Left kidney (tissue), 8 donors: Measurements from ENCODE around the gene S1PR4. TPM values are rescaled to one million over a fixed set of nuclear protein-coding genes. Genes with fewer than 3 reads are reported as not detected.

Source experiments
- DNase-seq: peaks from one replicate; pipeline ENCODE4 v3.0.0-alpha.2; 2013
- long read RNA-seq, 8 donors: transcript quantifications; one replicate each; lab custom pipeline, GENCODE V29; 2026
- polyA plus RNA-seq: library from polyadenylated mRNA; unstranded; fragments of 120-200 nt; gene quantifications from one replicate; pipeline ENCODE4 v1.2.1, GENCODE V29; 2013; ENCODE audit not compliant: insufficient read length

S1PR4 gene, protein sequence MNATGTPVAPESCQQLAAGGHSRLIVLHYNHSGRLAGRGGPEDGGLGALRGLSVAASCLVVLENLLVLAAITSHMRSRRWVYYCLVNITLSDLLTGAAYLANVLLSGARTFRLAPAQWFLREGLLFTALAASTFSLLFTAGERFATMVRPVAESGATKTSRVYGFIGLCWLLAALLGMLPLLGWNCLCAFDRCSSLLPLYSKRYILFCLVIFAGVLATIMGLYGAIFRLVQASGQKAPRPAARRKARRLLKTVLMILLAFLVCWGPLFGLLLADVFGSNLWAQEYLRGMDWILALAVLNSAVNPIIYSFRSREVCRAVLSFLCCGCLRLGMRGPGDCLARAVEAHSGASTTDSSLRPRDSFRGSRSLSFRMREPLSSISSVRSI
- 0.12 TPM for polyA plus RNA-seq
- long read RNA-seq, donor 1: 0 reads
- long read RNA-seq, donor 2: 0 reads
- long read RNA-seq, donor 3: 0 reads
- long read RNA-seq, donor 4, partial matches to known transcripts: 0 of 1 reads
- long read RNA-seq, donor 4, other reads (novel, unspliced or antisense): 0 of 1 reads
- long read RNA-seq, donor 5: 0 reads
- long read RNA-seq, donor 6, partial matches to known transcripts: 0 of 1 reads
- long read RNA-seq, donor 6, other reads (novel, unspliced or antisense): 0 of 1 reads
- long read RNA-seq, donor 7: 0 reads
- long read RNA-seq, donor 8: 0 reads

DNA sequence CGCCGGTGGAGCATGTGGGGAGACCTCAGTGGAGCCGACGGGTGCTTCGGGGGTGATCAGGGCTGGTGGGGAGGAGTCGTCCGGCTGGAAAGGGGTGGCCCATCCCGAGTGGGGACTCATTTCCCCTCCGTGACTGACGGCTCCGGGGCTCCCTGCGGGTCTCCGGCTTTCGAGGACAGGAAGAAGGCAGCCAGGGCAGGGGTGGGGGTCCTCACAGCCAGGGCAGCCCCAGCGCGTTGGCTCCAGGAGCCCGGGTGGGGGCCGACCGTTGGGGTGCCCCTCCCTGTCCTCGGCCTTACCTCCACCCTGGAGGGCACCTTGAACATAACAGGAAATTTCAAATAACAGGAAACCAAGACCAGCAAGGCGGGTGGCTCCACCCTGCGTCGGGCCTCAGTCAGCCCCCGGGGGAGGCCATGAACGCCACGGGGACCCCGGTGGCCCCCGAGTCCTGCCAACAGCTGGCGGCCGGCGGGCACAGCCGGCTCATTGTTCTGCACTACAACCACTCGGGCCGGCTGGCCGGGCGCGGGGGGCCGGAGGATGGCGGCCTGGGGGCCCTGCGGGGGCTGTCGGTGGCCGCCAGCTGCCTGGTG is at the start of gene S1PR4:
Gene S1PR4 (plus strand): TSS at position 393 of the 596 bp plus-strand sequence. CDS start 24 bp downstream, at position 417.
- no peak for DNase-seq

- no peak for DNase-seq
These were observed 49.5 kb upstream of the S1PR4 start for GRCh38 chr19:3129112-3129511.

GRCh38 chr19:3131168-3131567 is 47.4 kb upstream of the S1PR4 start:
- DNase-seq: no peak

DNA sequence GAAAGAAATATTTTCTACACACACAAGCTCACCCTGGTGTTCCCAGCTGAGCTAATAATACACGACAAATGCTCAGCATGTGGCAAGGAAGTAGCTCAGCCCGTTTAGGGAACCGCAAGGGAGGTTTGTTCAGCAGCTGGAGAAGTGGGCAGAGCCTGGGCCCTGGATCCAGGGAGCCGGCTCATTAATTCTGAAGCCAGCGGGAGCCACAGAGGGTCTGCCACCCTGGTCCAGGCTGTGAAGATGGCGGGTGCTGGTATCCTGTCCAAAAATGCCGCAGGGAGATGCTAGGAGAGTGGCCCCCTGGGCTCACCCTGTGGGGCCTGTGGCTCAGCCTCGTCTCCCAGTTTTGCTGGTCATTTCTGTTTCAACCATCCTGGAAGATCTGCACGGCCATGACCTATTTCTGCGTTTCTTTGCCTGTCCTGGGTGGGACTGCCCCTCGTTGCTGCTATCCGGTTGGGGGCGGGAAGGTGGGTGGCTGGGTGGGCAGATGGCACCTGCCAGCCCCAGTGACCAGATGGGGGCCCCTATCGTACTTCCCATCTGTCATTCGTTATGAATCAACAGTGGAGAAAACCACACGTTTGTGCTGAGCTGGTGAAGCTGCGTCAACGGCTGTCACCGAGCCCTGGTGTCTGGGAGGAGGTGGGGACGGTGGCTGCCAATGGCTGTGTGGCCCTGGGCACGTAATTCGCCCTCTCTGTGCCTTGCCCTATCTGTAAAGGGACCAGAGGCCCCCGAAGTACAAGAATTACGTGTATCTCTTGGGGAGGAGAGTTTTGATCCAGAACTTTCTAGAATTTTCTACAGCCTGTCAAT is 45.4 kb upstream of the S1PR4 start:
- peak; percentile 34 for DNase-seq

- DNase-seq: no peak
These were observed 44.8 kb upstream of the S1PR4 start for GRCh38 chr19:3133793-3134116.

DNA sequence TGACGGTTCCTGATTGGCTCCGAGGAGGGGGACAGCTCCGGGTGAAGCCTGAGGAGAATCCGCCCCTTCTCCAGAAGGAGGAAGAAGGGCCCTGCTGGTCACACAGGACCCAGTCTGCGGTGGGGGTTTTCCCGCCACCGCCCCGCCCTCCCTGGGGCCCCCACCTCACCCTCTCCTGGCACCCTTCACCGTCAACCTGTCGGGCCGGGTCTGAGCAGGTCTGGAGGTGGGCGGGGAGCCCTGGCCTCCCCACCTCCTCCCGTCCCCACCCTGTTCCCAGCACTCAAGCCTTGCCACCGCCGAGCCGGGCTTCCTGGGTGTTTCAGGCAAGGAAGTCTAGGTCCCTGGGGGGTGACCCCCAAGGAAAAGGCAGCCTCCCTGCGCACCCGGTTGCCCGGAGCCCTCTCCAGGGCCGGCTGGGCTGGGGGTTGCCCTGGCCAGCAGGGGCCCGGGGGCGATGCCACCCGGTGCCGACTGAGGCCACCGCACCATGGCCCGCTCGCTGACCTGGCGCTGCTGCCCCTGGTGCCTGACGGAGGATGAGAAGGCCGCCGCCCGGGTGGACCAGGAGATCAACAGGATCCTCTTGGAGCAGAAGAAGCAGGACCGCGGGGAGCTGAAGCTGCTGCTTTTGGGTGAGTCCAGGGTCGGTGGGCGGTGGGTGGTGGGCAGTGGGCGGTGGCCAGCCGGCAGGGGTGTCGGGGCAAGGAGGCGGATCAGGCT is 42.4 kb upstream of the S1PR4 start, which contains the start of gene GNA15:
Gene GNA15 (plus strand): TSS at position 73 of the 723 bp plus-strand sequence. CDS start 418 bp downstream, at position 491.
- DNase-seq: no peak

DNA sequence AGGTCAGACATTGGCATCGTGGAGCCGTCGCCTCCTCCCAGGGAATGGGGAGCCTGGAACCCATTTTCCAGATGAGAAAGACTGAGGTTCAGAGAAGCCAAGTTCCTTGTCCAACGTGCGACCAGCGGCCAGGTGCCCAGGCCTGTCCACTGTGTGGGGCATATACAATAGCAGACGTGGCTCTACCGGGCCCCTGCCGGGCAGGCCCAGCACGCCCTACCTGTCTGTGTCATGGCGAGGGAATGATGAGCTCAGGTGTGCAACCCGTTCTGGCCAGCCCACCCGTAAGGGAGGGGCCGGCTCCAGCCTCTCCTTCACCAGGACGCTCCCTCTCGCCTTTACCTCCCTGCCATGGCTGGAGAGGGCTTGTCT is 41.9 kb upstream of the S1PR4 start:
- DNase-seq: no peak

GRCh38 chr19:3137119-3137518 is 41.5 kb upstream of the S1PR4 start:
- peak; percentile 39 for DNase-seq

DNA sequence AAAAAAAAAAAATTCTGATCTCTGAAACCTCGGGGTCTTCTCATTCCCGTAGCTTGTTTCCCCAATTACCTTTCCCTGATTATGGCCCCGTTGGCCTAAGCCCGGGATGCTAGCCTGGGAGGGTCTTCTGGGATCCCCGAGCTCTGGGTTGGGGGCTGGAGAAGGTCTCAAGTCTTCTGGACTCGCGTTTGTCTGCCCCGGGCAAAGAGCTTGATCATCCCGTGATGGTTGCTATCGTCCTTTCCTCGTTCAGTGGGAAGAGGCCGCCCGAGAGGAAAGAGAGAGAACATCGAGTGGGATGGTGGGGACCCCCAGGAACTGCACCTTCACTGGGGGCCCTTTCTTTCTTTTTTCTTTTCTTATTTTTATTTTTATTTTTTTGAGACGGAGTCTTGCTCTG is 40.3 kb upstream of the S1PR4 start:
- DNase-seq: no peak

- no peak for DNase-seq
These were observed 37.9 kb upstream of the S1PR4 start for GRCh38 chr19:3140667-3141038.

DNA sequence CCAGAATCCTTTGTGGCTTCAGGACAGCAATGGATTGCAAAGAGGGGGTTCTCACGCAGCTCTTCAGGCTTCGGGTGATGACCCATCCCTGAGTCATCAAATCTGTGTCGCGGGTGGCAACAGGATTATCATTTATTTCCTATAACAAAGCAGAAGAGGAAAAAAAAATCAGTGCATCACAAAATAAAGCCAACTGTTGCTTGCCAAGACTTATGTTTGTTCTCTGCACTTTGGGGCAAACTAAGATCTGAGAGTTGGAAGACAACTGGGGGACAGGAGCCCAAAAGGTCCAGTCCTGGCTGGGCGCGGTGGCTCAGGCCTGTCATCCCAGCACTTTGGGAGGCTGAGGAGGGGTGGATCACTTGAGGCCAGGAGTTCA is 36.3 kb upstream of the S1PR4 start:
- no peak for DNase-seq

GRCh38 chr19:3142781-3143337 is 35.7 kb upstream of the S1PR4 start:
- DNase-seq: no peak

GRCh38 chr19:3145909-3146676 is 32.5 kb upstream of the S1PR4 start:
- DNase-seq: no peak

DNA sequence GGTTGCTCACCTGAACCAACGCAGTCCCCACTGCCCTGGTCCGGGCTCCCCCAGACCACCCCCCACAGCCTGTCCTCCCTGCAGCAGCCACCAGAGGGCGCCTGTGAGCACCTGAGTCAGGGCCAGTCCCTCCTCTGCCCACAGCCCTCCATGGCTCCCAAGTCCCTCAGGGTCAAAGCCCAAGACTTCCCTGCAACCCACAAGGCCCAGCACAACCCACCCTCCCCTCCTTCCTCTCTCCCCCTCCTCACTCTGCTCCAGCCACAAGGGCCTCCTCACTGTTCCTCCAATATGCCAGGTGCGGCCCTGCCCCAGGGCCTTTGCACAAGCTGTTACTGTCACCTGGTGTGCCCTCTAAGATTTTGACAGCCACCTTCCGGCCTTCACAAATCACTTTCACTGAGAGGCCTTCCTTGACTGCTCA is 31.9 kb upstream of the S1PR4 start:
- DNase-seq: no peak

DNA sequence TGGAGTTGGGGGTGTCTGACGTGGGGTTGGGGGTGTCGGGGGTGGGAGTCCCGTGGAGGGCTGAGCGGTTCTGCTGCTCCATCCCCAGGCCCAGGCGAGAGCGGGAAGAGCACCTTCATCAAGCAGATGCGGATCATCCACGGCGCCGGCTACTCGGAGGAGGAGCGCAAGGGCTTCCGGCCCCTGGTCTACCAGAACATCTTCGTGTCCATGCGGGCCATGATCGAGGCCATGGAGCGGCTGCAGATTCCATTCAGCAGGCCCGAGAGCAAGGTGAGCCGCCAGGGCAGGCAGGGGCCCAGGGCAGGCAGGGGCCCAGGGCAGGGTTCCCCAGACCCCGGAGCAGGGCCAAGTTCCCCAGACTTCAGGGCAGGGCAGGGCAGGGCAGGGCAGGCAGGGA is 30.1 kb upstream of the S1PR4 start:
- no peak for DNase-seq

GRCh38 chr19:3149089-3149488 is 29.5 kb upstream of the S1PR4 start:
- no peak for DNase-seq

DNA sequence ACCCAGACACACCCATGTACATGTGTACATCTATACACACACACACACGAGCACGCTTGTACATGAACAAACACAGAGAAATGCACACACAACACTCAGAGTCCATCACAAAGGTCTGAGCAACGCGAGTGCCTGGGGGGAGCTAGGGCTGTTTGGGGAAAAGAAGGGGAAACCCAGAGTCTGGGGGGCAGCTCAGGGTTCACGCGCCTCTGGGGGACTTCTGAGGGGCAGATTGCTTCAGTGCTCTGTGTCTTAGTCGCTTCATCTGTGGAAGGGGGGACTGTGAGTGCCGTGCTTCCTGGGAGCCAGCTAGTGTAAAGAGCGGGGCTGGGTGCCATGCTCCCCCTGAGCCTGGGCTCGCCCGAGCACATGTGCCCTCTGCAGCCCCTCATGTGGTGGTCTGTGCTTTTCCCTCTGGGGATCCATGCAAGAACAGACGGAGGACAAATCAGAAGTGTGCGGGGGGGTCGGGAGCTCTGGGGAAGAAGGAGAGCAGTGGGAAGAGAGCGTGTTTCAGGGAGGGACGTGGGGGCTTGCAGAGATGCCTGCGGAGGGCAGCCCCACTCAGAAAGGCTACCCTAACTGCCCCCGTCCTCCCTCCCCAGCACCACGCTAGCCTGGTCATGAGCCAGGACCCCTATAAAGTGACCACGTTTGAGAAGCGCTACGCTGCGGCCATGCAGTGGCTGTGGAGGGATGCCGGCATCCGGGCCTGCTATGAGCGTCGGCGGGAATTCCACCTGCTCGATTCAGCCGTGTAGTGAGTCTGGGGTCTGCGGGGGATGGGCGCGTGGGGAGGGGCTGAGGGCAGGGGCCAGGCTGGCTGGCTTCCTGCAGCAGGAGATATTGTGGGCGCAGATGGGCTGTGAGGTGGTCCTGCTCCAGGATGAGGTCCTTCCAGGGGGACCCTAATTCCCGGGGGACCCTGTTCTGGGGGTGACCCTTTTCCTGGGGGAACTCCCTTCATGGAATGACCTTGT is 28.8 kb upstream of the S1PR4 start:
- no peak for DNase-seq

DNA sequence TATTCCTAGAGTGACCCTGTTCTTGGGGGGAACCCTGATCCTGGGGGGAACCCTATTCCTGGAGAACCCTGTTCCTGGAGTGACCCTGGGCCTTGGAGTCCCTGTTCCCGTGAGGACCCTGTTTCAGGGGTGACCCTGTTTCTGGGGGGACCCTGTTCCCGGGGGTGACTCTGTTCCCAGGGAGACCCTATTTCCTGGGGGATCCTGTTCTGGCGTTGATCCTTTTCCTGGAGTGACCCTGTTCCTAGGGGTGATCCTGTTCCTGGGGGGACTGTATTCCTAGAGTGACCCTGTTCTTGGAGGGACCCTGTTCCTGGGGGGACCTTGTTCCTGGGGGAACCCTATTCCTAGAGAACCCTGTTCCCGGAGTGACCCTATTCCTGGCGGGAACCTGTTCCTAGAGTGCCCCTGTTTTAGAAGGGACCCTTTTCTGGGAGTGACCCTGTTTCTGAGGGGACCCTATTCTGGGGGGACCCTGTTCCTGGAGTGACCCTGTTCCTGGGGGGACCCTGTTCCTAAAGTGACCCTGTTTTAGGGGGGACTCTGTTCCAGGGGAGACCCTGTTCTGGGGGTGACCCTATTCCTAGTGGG is 27.7 kb upstream of the S1PR4 start:
- DNase-seq: no peak
